MCF 10A (cell line): ENCODE measurements around the gene GAP43. TPM values are rescaled to one million over a fixed set of nuclear protein-coding genes. Genes with fewer than 3 reads are reported as not detected.

Experiments used
- BruUV-seq: library from RNA; stranded (reverse); fragments of 400-500 nt; replicated peaks from 2 replicates; lab custom pipeline; 2021; lab: Mats Ljungman, UMichigan
- CTCF ChIA-PET: fragments of 300-600 bp; sonication (Branson Sonifier 250); formaldehyde crosslinking; extraction: SDS; loops from one replicate; lab custom pipeline; 2021; ENCODE audit warnings: antibody characterized with exemption, inconsistent platforms; lab: Yijun Ruan, JAX
- POLR2A ChIA-PET: fragments of 300-600, 350-650 bp; sonication (Branson Sonifier 250); formaldehyde crosslinking; extraction: SDS; loops from one replicate; lab custom pipeline; 2020; ENCODE audit warnings: antibody characterized with exemption, inconsistent platforms; lab: Yijun Ruan, JAX
- DNase-seq: peaks from one replicate; pipeline ENCODE4 v3.0.0-alpha.2; 2018; ENCODE audit not compliant: unreplicated experiment
- H3K27ac Mint-ChIP-seq: one replicate; pipeline ENCODE4 v1.8.0; 2022; ENCODE audit warnings: mild to moderate bottlenecking, low read depth, mixed read lengths; ENCODE audit not compliant: unreplicated experiment
- H3K27me3 Mint-ChIP-seq: one replicate; pipeline ENCODE4 v1.8.0; 2022; ENCODE audit warnings: mixed read lengths; ENCODE audit not compliant: insufficient read depth, unreplicated experiment
- H3K36me3 Mint-ChIP-seq: one replicate; pipeline ENCODE4 v1.8.0; 2022; ENCODE audit warnings: mild to moderate bottlenecking, moderate library complexity, mixed read lengths; ENCODE audit not compliant: insufficient read depth, unreplicated experiment
- H3K4me1 Mint-ChIP-seq: one replicate; pipeline ENCODE4 v1.8.0; 2022; ENCODE audit warnings: mixed read lengths; ENCODE audit not compliant: insufficient read depth, unreplicated experiment
- H3K4me3 Mint-ChIP-seq: one replicate; pipeline ENCODE4 v1.8.0; 2022; ENCODE audit warnings: mild to moderate bottlenecking, moderate library complexity, mixed read lengths; ENCODE audit not compliant: unreplicated experiment
- H3K9me3 Mint-ChIP-seq: one replicate; pipeline ENCODE4 v1.8.0; 2022; ENCODE audit warnings: mixed read lengths; ENCODE audit not compliant: unreplicated experiment
- CTCF ChIP-seq: fragments of 200-600 bp; IDR thresholded peaks from one replicate; pipeline ENCODE4 v1.8.0; 2022; ENCODE audit warnings: antibody characterized with exemption, mild to moderate bottlenecking; ENCODE audit not compliant: unreplicated experiment
- intact Hi-C: fragments of 100-400 bp; cut with micrococcal nuclease; formaldehyde crosslinking; loops from 2 replicates; pipeline ENCODE4 v1.14.1; 2022
- total RNA-seq: library from RNA; stranded (reverse); gene quantifications from 2 replicates; pipeline ENCODE4 v1.2.3, GENCODE V29; 2022

Gene GAP43
- total RNA-seq, 1 experiment from 2014 or later: not detected

- intact Hi-C loops: no loop called here
- H3K4me1 Mint-ChIP-seq: no peaks in the 10 kb centered on the region
- POLR2A ChIA-PET: no interaction called here
- CTCF ChIA-PET: interaction anchor here (0.6 kb wide), 1 partner anchor 13 kb away, joined by 4 read pairs; no protein-coding TSS in a partner anchor
- no peak overlapping the region for H3K4me3 Mint-ChIP-seq
- no TSS peak for BruUV-seq
- H3K27ac Mint-ChIP-seq: no peak overlapping the region
- TF ChIP-seq CTCF: no peak
- no peak for DNase-seq
- H3K9me3 Mint-ChIP-seq: peaks cover 17% of the 10 kb centered on the region
- H3K27me3 Mint-ChIP-seq: no peaks in the 10 kb centered on the region
- H3K36me3 Mint-ChIP-seq: no peaks in the 10 kb centered on the region
Measured at GRCh38 chr3:115590873-115591272, 32.4 kb upstream of the GAP43 start.

GRCh38 chr3:115595611-115596275, 27.6 kb upstream of the GAP43 start:
- no peaks in the 10 kb centered on the region for H3K27me3 Mint-ChIP-seq
- intact Hi-C loops: no loop called here
- H3K4me1 Mint-ChIP-seq: no peaks in the 10 kb centered on the region
- H3K36me3 Mint-ChIP-seq: no peaks in the 10 kb centered on the region
- TF ChIP-seq CTCF: no peak
- BruUV-seq: no TSS peak
- no peak overlapping the region for H3K4me3 Mint-ChIP-seq
- no peak for DNase-seq
- CTCF ChIA-PET: interaction anchor here (0.6 to 1.1 kb wide), 2 partner anchors 12 to 655 kb away, joined by 3 read pairs; no protein-coding TSS in a partner anchor
- H3K9me3 Mint-ChIP-seq: peaks cover 23% of the 10 kb centered on the region
- no peak overlapping the region for H3K27ac Mint-ChIP-seq
- POLR2A ChIA-PET: no interaction called here

GRCh38 chr3:115598216-115598615, 25.1 kb upstream of the GAP43 start:
- Mint-ChIP-seq H3K27ac (no peak overlapping the region), H3K27me3 (no peaks in the 10 kb centered on the region), H3K9me3 (peaks cover 23% of the 10 kb centered on the region), H3K4me1 (no peaks in the 10 kb centered on the region), H3K4me3 (no peak overlapping the region), H3K36me3 (no peaks in the 10 kb centered on the region)
- intact Hi-C loops: no loop called here
- no peak for DNase-seq
- BruUV-seq: no TSS peak
- CTCF ChIA-PET: no interaction called here
- POLR2A ChIA-PET: no interaction called here
- TF ChIP-seq CTCF: no peak

- ChIA-PET CTCF (no interaction called here), POLR2A (no interaction called here)
- no peaks in the 10 kb centered on the region for H3K9me3 Mint-ChIP-seq
- intact Hi-C loops: no loop called here
- H3K4me1 Mint-ChIP-seq: no peaks in the 10 kb centered on the region
- no peak overlapping the region for H3K4me3 Mint-ChIP-seq
- no peak overlapping the region for H3K27ac Mint-ChIP-seq
- H3K36me3 Mint-ChIP-seq: no peaks in the 10 kb centered on the region
- no TSS peak for BruUV-seq
- no peak for DNase-seq
- TF ChIP-seq CTCF: no peak
- no peaks in the 10 kb centered on the region for H3K27me3 Mint-ChIP-seq
Measured at GRCh38 chr3:115602194-115602593, 21.1 kb upstream of the GAP43 start.
